ENCODE results near the gene PEX5L.
"Not testable (repeated sequence)": the region's sequence is repeated elsewhere in the genome, so short reads cannot be mapped to it uniquely, and the experiment has no call there.

PEX5L gene, protein sequence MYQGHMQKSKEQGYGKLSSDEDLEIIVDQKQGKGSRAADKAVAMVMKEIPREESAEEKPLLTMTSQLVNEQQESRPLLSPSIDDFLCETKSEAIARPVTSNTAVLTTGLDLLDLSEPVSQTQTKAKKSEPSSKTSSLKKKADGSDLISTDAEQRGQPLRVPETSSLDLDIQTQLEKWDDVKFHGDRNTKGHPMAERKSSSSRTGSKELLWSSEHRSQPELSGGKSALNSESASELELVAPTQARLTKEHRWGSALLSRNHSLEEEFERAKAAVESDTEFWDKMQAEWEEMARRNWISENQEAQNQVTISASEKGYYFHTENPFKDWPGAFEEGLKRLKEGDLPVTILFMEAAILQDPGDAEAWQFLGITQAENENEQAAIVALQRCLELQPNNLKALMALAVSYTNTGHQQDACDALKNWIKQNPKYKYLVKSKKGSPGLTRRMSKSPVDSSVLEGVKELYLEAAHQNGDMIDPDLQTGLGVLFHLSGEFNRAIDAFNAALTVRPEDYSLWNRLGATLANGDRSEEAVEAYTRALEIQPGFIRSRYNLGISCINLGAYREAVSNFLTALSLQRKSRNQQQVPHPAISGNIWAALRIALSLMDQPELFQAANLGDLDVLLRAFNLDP

DNA sequence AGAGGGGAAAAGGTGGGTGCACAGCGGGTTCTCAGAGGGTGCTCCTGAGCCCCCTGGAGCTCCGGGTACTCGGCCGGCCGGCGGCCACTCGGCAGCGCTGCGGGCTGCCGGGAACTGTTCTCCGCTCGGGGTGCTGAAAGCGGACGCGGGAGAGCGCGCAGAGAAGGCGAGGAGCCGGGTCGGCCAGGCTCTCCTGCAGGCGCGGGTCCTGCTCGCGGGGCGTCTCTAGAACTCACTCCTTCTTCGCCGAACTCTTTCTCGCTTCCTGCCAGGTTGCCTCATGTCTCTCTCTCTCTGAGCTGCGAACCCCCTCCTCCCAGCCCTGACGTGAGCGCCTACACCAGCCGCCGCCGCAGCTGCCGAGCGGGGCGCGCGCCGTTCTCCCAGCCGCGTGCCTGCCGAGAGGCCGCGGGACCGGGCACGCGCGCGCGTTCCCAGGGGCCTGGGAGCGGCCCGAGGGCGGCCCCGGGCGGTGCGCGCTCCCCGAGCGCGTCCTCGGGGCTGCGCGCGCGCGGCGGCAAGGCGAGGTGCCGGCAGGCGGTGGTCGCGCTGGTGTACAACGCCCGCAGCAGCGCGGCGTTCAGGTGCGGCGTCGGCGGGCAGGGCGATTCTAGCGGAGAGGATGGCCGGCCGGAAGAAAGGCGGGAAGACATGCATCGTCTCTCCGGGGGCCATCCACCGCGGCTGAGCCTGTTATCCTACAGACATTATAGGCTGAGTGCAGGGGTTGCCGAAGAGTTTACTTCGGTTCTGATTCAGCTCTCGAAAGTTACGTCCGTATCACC lies at the start of gene PEX5L:
PEX5L (minus strand) TSS at position 267 of the 785 bp plus-strand sequence. CDS start 338 bp downstream, outside the sequence.
- DNase-seq: peak in 1 of 6 experiments; percentile 0

DNA sequence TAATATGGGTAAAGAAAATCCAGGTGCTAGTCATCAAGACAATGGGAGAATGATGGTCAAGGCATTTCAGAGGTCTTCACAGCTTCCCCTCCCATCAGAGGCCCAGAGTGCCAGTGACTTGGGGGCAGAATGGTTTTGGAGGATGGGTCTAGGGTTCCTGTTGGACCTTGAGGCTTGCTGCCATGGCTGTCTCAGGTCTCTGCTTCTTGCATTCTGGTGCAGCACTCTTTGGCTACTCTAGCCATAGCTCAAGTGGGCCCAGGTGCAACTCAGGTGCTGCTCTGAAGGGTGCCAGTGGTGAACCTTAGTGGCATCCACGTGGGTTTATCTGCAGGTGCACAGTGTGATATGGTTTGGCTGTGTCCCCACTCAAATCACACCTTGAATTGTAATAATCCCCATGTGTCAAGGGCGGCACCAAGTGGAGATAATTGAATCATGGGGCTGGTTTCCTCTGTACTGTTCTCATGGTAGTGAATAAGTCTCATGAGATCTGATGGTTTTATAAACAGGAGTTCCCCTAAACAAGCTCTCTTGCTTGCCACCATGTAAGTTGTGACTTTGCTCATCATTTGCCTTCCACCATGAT lies 48.5 kb upstream of the PEX5L start:
- no peak for DNase-seq

DNA sequence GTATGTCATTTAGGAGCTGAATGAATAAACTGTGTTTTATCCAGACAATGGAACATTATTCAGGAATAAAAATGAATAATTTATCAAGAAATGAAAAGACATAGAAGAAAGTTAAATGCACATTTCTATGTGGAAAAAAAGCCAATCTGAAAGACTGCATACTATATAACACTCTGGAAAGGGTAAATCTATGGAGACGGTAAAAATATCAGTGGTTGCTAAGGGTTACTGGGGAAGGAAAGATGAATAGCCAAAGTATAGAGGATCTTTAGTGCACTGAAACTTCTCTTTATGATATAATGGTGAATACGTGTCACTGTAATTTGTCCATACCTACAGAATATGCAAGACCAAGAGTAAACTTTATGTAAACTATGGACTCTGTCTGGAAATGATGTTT lies 46.0 kb upstream of the PEX5L start:
- no peak for DNase-seq

DNA sequence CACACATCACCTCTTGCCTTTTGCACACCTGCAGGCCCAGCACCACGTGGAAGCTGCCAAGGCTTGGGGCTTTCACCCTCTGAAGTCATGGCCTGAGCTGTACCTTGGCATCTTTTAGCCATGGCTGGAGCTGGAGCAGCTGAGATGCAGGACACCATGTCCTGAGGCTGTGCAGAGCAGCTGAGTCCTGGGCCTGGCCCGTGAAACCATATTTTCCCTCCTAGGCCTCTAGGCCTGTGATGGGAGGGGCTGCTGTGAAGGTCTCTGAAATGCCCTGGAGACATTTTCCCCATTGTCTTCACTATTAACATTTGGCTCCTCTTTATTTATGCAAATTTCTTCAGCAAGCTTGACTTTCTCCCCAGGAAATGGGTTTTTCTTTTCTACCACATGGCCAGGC lies 41.9 kb upstream of the PEX5L start:
- DNase-seq: no peak

DNA sequence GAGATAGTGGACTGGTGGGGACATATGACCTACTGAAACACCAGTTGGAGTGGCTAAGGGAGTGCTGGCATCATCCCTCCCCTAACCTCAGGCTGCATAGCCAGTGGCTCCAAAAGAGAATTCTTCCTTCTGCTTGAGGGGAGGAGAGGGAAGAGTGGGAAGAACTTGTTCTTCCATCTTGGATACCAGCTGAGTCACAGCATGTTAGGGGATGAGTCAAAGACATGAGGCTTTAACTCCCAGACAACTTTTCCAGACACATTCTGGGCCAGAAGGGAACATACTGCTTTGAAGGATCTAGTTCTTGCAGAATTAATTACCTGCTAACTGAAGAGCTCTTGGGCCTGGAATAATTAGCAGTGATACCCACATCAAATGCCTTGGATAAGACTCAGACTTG lies 36.8 kb upstream of the PEX5L start:
- DNase-seq: no peak

DNA sequence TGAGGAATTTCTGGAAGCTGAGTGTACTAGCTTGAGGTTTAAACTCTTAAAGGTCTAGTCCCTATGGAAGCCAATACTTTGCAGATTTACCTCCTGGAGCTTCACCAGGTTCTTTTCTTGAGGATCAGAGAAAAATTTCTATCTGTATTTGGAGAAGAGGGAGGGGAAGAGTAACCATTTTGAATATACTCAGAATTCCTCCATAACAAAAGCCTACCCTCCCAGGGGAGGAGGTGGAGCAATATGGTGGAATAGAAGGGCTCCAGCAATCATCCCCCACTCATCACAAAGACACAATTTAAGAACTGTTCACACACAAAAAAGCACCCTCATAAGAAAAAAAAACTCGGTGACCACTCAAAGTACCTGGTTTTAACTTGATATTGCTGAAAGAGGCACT lies 36.0 kb upstream of the PEX5L start:
- DNase-seq: no peak

DNA sequence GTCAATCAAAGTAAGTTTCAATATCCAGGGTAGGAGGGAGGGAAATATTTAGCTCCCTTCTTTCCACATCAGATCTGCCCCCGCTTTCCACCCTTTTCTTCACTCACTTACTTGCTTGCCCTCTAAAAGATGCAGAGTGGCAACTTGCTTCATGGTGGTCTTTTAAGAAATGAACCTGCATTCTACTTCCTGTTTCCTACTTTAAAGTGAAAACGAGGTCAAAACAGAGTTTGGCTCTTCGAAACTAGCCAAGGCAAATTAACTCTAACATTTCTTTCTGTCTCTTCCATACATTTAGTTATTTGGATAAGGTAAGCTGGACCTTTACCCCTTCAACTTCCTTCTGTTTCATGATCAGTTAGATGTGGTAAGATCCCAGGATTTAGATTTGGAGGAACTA lies 34.2 kb upstream of the PEX5L start:
- no peak for DNase-seq

DNA sequence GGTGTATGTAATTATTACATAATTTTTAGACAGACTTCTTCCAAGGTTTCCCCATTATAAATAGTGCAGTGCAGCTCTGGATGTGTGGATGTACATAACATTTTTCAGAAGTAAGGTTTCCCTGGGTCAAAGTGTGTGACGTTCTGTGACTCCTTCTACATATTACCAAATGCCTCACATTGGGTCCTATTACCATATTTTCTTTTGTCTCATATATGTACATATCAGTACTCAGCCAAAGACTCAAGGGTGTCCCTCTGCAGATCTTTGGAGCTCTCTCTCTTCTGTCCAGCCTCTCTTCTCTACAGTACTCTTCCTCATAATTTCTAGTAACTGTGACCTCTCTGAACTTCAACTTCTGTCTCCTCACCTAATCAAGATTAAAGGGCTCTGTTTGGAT lies 31.3 kb upstream of the PEX5L start:
- no peak for DNase-seq

DNA sequence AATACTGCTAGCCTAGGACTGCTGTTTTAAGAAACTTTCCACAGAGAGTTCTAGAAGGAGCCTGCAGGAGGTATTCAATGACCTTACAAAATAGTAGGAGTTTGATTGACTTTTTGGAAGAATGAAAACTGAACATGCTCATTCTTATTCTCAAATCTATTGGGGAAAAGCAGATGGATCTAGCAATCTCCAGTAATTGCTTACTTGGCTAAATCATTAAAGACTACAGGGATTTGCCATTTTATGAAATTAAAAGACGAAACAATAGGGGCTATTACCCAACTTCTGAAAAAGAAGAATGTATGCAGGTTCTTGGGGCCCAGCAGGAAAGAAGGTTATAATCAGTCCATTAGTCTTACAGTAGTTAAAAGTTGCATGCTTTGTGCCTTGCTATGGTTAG lies 29.9 kb upstream of the PEX5L start:
- no peak for DNase-seq

DNA sequence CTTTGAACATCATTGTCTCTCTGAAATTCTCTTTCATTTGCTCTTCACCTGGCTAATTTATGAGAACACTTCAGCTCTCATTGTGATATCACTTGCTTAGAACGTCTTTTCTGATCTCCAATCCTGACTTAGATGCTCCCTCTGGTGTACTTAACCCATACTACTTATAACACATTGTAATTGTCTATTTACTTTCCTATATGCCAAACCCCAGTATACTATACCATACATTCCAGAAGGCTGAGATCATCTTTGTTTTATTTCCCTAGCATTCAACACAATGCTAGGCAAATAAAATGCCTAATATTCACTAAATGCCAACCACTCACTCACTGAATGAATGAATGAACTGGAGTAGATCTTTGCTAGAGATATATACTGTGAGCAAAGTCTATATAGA lies 27.0 kb upstream of the PEX5L start:
- DNase-seq: no peak

DNA sequence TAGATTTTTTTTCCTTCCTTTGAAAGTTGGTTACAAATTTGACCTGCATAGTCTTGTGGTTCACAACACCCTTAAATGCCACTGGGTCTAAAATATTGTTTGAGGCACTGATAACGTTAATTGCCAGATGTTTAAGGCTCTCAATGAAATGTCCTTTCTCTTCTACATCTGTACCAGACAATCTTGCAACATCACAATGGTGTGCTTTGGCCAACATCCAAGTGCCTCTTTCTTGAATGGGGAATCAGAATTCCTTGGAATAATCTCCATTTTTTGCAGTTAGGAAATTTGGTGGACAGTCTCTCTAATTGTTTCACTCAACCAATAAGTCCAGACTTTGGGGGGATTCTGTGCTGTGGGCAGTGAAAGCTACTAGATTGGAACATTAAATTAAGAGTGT lies 26.0 kb upstream of the PEX5L start:
- no peak for DNase-seq

DNA sequence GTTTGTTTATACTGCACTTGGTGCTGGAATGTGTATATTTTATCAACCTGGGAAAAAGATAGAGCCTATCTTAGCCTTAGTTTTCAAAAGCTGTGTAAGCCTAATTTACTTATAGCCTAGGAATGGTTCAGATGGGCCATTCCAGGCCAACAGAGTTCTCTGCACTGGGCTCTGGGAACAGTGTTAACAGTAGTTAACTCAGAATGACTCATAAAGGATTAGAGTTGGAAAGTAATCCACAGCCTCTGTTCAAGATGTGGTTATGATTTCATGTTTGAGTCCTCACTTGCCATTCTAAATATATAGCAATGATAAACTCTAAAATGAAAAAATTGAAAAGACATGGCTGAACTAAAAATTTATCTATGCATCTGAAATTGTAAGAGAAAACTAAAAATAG lies 22.6 kb upstream of the PEX5L start:
- no peak for DNase-seq

DNA sequence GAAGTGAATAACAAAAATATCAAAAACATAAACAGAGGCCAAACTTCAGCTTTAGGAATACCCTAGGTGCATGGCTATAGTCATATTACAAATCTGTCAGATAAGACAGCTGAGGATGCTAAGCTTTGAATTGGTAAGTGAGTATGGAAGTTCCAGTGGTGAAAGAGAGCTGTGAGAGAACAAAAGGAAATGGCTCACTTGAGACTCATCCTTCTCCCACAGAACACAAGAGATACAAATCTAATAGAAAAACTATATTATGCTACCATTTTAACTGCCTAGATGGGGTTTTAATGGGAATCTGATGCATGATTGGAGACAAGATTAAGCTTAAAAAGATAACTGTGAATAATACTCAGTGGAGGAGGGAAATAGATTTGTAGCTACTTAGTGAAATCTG lies 21.5 kb upstream of the PEX5L start:
- no peak for DNase-seq

DNA sequence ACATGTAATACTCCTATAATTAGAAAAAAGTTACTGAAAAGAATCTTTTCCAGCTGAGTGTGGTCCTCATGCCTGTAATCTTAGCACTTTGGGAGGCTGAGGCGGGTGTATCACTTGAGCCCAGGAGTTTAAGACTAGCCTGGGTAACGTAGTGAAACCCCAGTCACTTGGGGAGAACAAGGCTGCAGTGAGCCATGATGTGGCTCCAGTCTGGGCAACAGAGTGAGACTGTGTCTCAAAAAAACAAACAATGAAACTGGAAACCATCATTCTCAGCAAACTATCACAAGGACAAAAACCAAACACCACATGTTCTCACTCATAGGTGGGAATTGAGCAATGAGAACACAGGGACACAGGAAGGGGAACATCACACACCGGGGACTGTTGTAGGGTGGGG lies 18.9 kb upstream of the PEX5L start:
- not testable (repeated sequence) for DNase-seq

DNA sequence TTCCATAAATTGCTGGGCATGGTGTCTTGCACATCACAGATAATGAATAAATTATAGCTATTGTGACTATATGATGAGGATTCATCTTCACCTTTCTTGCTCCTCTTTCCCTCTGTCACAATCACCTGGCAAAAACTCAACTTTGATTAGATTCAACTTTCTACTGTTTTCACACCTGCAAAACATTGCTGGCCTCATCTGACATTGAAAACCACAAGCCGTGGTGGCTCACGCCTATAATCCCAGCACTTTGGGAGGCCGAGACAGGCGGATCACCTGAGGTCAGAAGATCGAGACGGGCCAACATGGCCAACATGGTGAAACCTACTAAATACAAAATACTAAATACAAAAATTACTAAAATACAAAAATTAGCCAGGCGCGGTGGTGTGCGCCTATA lies 12.7 kb upstream of the PEX5L start:
- no peak for DNase-seq

DNA sequence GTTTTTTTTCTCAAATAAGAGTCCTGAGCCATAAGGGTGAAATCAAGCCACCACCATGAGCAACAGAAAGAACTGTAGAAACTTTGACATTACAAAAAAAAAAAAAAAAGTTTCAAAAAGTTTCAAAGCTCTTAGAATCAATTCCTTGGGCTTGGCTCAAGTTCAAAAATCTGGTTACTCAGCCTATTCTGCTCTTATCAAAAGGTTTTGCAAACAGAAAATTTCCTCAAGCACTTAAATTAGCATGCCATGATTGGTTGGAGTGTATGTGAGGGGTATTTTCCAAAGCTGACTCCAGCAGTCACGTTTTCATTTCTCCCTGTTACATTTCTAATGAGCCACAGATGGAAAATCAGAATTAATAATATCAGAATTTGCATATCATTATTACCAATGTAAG lies 12.1 kb upstream of the PEX5L start:
- no peak for DNase-seq

DNA sequence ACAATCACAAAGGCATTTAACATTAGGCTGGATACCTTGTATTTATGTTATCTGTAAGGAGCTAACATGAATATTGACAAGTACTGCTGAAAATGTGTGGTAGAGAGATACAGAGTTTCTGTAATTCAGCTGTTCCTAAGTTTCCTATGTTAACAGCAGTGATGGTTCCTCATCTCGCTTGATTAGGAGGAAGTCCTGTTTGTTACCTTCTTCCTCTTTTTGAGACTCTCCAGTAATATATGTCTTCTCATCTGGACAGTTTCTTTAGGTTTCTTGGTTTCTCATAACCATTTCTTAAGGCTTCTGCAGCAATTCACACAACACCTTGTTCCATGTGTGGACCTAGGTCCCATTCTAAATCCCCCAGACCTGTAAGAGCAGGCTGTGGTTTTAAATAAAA lies 11.4 kb upstream of the PEX5L start:
- no peak for DNase-seq

DNA sequence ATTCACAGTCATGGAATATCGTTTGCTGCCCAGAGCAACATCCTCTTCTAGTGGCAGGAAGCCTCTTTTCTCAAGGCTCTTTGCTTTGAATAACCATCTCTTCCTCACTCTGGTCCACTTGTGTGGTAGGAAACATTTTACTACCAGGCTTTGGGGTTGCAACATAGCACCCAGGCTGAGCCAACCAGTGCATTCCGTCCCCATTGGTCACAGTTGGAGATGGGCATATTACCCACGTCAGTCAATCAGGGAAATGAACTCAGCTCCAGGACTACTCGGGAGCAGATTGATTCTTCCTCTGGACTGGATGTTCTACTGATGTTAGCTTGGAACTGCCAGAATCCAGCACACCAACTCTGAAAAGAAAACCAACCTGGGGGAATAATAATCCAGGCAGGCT lies 4.2 kb upstream of the PEX5L start:
- DNase-seq: no peak

DNA sequence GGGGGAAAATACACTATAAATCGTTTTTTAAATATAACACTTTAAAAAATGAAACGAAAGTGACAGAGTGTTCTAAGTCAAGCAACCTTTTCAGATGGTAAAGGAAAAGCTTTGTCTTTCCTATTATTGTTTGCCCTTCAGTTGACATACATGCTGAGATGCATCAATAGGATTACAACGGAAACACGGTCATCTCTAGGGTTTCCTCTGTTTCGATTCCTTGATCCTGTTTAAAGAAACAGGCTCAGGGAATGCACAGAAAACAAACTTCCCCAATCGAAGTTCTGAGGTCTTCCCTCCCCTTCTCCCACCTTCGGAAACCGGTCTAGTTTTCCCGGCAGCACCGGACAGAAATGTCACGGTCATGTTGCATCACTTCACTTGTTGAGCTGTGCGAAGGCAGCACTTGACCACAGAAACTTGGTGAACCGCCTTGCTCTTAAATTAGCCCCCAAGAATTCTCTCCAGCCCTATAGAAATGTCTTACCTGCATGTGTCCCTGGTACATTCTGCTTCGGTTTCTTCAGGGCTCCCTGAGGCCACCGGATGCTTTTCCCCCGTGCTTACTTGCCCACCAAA lies 556 bp downstream of the PEX5L start:
- no peak for DNase-seq

DNA sequence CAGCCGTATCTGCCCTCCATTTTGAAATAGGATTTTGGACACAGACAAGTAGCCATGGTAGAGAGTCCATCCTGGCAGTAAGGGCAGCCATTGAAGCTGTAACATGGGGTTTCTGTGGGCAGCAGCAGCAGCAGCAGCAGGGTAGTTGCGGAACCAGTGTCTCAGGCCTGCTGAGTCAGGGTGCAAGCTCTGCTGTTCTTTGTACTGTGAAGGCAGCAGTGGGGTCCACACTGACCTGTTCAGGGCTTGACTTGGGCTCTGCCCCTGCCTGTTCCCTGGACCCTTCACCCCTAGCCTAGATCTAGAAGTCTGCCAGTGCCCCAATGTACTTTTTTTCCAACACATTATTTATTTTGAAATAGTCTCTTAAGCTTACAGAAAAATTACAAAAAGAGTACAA lies 9.7 kb downstream of the PEX5L start:
- DNase-seq: no peak

DNA sequence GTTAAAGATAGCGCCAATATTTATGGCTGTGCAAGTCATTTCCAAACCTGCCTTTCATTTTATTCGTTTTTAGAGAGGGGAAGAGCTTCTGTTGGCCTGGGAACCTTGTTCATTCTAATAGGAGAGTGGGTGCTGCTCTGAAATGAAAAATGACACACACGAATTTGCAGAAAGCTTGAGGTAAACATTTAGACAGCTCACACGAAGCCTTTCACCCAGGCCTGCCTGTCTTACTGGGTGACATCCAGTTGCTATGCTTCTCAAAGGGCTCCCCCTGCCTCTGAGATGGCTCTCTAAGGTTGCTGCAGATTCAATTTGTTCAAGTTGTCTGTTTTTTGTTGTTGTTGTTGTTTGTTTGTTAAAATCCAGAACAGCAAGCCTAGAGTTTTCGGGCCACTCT lies 18.2 kb downstream of the PEX5L start:
- no peak for DNase-seq

DNA sequence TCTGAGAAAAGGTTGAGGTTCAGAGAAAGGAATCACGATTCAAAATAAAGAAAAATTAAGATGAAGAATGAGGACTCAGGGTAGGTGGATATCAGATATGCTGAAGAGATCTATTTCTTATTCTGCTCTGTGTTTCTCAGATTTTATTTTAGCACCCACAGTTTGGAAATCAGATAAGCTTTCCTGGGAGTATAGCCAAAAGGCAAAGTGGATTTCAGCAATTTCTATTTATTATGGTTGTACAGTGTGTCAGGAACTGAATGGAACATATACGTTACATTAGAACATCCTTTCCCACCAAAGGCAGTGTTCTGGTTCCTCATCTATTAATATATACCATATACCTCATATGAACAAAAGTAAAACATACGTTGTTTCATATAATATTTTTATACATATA lies 18.9 kb downstream of the PEX5L start:
- no peak for DNase-seq

DNA sequence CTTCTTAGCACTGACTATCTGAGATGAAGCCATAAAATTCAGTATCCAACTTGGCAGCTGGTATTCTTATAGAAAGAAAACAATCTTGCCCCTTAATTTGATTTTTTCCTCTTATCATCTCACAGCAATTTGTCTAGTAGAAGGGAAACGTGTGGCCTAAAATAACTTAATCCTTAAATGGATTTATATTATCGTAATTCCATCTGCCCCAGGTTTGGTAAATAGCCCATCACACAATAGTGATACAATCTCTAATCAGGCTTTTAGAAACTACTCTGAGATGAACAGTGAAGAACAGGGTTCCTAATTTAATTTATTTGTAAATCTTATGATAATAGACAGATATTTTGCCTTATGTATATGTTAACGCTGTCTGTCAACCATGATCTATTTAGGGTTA lies 24.8 kb downstream of the PEX5L start:
- no peak for DNase-seq

Data from stimulated activated naive CD4-positive, alpha-beta T cell (primary cell).